ENCODE results near the gene VANGL2.

The VANGL2 gene

DNA sequence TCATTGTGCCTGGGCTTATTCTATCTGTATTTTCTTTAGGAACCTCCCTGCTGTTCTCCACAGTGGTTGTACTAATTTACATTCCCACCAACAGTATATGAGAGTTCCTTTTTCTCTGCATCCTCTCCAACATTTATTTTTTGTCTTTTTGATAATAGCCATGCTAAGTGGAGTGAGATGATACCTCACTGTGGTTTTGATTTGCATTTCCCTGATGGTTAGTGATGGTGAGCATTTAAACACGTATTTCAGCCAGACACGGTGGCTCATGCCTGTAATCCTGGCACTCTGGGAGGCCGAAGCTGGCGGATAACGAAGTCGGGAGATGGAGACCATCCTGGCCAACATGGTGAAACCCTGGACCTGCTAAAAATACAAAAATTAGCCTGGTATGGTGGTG, 64.8 kb downstream of the VANGL2 start:
- DNase-seq = no peak

DNA sequence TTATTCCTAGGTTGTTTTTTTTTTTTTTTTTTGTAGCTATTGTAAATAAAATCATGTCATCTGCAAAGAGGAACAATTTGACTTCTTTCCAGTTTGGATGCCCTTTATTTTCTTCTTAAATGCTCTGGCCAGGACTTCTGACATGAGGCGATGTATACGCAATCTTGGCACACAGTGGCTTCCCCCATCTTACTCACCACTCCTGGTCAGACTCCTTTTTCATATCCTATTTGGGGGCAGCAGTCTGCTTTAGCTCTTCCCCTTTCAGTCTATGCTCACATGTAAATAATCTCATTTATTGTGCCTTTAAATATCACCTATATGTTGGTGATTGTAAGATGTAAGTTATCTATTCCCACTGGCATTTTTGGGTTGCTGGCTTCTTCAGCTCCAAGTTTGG, 66.6 kb downstream of the VANGL2 start:
- DNase-seq = no peak

DNA sequence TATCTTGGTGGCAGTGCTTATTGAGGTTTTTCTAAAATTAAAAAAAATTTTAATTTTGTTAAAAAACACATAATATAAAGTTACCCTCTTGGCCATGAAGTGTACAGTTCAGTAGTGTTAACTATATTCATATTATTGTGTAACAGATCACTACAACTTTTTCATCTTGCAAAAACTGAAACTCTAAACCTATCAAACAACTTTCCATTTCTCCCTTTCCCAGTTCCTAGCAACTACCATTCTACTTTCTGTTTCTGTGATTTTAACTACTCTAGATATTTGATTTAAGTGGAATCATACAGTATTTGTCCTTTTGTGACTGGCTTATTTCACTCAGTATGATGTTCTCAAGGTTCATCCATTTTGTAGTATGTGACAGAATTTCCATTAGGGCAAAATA, 67.2 kb downstream of the VANGL2 start:
- DNase-seq = no peak

DNA sequence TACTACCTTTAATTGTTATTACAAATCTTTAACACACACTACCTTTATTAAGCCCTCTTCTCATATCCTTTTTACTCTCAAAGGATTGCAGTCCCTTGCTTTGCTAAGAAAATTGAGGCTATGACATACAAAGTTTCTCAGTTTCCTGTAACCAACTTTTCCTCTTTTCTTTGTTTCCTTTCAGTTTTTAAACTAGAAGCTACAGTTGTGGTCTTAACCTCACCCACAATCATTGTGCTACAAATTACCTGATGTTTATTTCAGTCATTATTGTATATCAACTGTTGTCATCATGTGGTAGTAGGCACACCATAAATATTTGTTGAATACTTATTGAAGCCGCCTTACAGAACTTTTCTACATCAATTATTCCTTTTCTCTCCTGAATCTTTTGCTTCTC, 70.9 kb downstream of the VANGL2 start:
- no peak for DNase-seq

DNA sequence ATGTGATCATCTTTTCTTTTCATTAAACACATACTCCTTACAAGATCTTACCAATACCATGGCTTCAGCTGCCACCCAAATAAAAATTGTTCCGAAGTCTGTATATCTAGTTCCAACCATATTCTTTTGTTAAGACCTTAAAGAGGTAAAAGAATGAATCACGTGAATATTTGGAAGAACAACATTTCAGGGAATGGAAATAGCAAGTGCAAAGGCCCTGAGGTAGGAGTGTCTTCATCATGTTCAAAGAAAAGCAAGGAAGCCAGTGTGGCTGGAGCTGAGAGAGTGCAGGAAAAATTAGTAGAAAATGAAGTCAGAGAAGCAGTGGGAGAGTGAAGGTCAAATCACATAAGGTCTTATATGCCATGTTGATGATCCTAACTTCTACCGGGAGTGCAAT, 71.7 kb downstream of the VANGL2 start:
- no peak for DNase-seq

DNA sequence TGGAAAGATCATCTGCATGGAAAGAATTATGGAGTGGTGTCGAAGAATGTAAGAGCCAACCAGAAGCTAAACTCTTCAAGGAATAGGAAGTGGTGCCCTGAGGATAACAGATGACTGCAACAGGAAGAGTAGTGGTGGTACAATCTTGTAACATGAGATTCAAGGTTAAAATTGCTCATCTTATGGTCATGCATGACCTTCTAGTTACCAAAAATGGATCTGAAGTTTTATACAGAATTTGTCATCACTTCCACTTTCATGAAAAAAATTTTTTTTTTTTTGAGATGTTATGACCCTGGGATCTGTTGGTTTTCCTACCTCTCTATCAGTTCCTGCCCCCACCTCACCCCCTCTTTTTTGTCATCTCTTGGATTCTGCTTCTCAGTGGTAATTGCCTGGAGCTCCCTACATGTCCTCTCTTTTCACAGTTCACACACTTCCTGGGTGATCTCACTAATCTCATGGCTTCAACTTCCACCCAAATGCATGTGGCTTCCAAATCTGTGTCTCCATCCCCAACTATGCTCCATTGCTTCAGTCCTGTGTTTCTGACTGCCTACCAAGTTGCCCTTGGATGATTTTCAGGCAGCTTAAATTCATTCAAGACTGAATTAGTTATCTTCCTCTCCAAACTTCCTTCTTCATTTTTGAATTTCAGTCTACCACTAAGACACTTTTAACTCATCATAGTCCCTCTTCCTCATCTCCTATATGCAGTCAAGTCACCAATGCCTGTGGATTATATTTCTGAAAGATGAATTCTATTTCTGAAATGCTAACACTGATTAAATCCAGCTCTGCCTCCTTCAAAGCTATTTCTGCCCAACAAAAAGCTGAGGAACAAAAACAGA, 74.3 kb downstream of the VANGL2 start:
- no peak for DNase-seq
